IPS DF 6.9 (cell line): ENCODE data around the gene PDE4D.

Experiments used
- DNase-seq: peaks from one replicate; pipeline ENCODE4 v3.0.0-alpha.2; 2013; ENCODE audit warnings: low read depth, low spot score
- H3K27ac ChIP-seq: one replicate; pipeline ENCODE4 v1.5.1; 2013; ENCODE audit warnings: low read length, control low read depth
- H3K27me3 ChIP-seq: 2 replicates; pipeline ENCODE4 v1.6.1; 2013; ENCODE audit warnings: mild to moderate bottlenecking, low read length; ENCODE audit not compliant: control insufficient read depth, insufficient read depth
- H3K36me3 ChIP-seq: 2 replicates; pipeline ENCODE4 v1.6.1; 2013; ENCODE audit warnings: low read length; ENCODE audit not compliant: control insufficient read depth, insufficient read depth
- H3K4me1 ChIP-seq: 2 replicates; pipeline ENCODE4 v1.6.1; 2013; ENCODE audit warnings: low read length; ENCODE audit not compliant: control insufficient read depth, insufficient read depth
- H3K4me3 ChIP-seq: 2 replicates; pipeline ENCODE4 v1.5.1; 2013; ENCODE audit warnings: mild to moderate bottlenecking, low read length
- H3K9me3 ChIP-seq: 2 replicates; pipeline ENCODE4 v1.6.1; 2013; ENCODE audit warnings: low read length, inconsistent platforms; ENCODE audit not compliant: control insufficient read depth, insufficient read depth
- WGBS: extraction: QIAGEN DNeasy Blood & Tissue Kit; methylation state at CpG from one replicate; pipeline ENCODE4 v1.1.7; 2013; ENCODE audit warnings: mixed read lengths, missing lambda C conversion rate; ENCODE audit not compliant: insufficient read length, insufficient coverage; 5-methylcytosine and 5-hydroxymethylcytosine counted together

PDE4D gene

GRCh38 chr5:59504043-59504442, 389.5 kb downstream of the PDE4D start:
- no peaks in the 10 kb centered on the region for H3K27me3 ChIP-seq
- H3K4me1 ChIP-seq: no peaks in the 10 kb centered on the region
- no peak for DNase-seq
- H3K9me3 ChIP-seq: no peaks in the 10 kb centered on the region
- no peak overlapping the region for H3K27ac ChIP-seq
- no peak overlapping the region for H3K4me3 ChIP-seq
- H3K36me3 ChIP-seq: no peaks in the 10 kb centered on the region

- Histone ChIP-seq H3K4me1 (no peaks in the 10 kb centered on the region), H3K27ac (no peak overlapping the region), H3K4me3 (no peak overlapping the region), H3K27me3 (no peaks in the 10 kb centered on the region), H3K9me3 (no peaks in the 10 kb centered on the region), H3K36me3 (no peaks in the 10 kb centered on the region)
- no CpG with 5 or more reads among the region's 1 CpG for WGBS
- no peak for DNase-seq
These were observed 390.3 kb downstream of the PDE4D start for GRCh38 chr5:59503220-59503619.

GRCh38 chr5:59501316-59501715, 392.2 kb downstream of the PDE4D start:
- no peak for DNase-seq
- Histone ChIP-seq H3K27ac (no peak overlapping the region), H3K4me3 (no peak overlapping the region), H3K36me3 (no peaks in the 10 kb centered on the region), H3K9me3 (no peaks in the 10 kb centered on the region), H3K4me1 (no peaks in the 10 kb centered on the region), H3K27me3 (no peaks in the 10 kb centered on the region)
- no CpG with 5 or more reads among the region's 1 CpG for WGBS

- H3K36me3 ChIP-seq: no peaks in the 10 kb centered on the region
- no peak for DNase-seq
- no peak overlapping the region for H3K27ac ChIP-seq
- H3K4me1 ChIP-seq: no peaks in the 10 kb centered on the region
- H3K27me3 ChIP-seq: no peaks in the 10 kb centered on the region
- no peak overlapping the region for H3K4me3 ChIP-seq
- no CpG with 5 or more reads among the region's 1 CpG for WGBS
- no peaks in the 10 kb centered on the region for H3K9me3 ChIP-seq
These were observed 393.5 kb downstream of the PDE4D start for GRCh38 chr5:59500014-59500413.

GRCh38 chr5:59497207-59497606, 396.3 kb downstream of the PDE4D start:
- no peaks in the 10 kb centered on the region for H3K36me3 ChIP-seq
- no peaks in the 10 kb centered on the region for H3K27me3 ChIP-seq
- no CpG with 5 or more reads among the region's 1 CpG for WGBS
- H3K27ac ChIP-seq: no peak overlapping the region
- DNase-seq: no peak
- H3K4me3 ChIP-seq: no peak overlapping the region
- H3K4me1 ChIP-seq: no peaks in the 10 kb centered on the region
- H3K9me3 ChIP-seq: no peaks in the 10 kb centered on the region

- Histone ChIP-seq H3K9me3 (no peaks in the 10 kb centered on the region), H3K4me1 (no peaks in the 10 kb centered on the region), H3K27ac (no peak overlapping the region), H3K27me3 (no peaks in the 10 kb centered on the region), H3K4me3 (no peak overlapping the region), H3K36me3 (no peaks in the 10 kb centered on the region)
- DNase-seq: peak; percentile 45
- WGBS: no CpG with 5 or more reads among the region's 17 CpGs
These were observed 396.9 kb downstream of the PDE4D start for GRCh38 chr5:59496524-59497134.

GRCh38 chr5:59491945-59492344, 401.6 kb downstream of the PDE4D start:
- Histone ChIP-seq H3K27ac (no peak overlapping the region), H3K27me3 (no peaks in the 10 kb centered on the region), H3K4me1 (no peaks in the 10 kb centered on the region), H3K36me3 (no peaks in the 10 kb centered on the region), H3K9me3 (no peaks in the 10 kb centered on the region), H3K4me3 (no peak overlapping the region)
- no CpG with 5 or more reads among the region's 1 CpG for WGBS
- no peak for DNase-seq

GRCh38 chr5:59489551-59489950, 404.0 kb downstream of the PDE4D start:
- no peak for DNase-seq
- H3K27ac ChIP-seq: no peak overlapping the region
- no peaks in the 10 kb centered on the region for H3K4me1 ChIP-seq
- H3K36me3 ChIP-seq: no peaks in the 10 kb centered on the region
- no peaks in the 10 kb centered on the region for H3K27me3 ChIP-seq
- H3K4me3 ChIP-seq: no peak overlapping the region
- no CpG with 5 or more reads among the region's 1 CpG for WGBS
- H3K9me3 ChIP-seq: no peaks in the 10 kb centered on the region

GRCh38 chr5:59487772-59488729, 405.5 kb downstream of the PDE4D start:
- Histone ChIP-seq H3K4me3 (no peak overlapping the region), H3K27ac (no peak overlapping the region), H3K36me3 (no peaks in the 10 kb centered on the region), H3K27me3 (no peaks in the 10 kb centered on the region), H3K4me1 (peaks cover 2% of the 10 kb centered on the region; the same call in 1 of the 2 replicates), H3K9me3 (no peaks in the 10 kb centered on the region)
- WGBS: no CpG with 5 or more reads among the region's 7 CpGs
- no peak for DNase-seq

GRCh38 chr5:59487068-59487686, 406.3 kb downstream of the PDE4D start:
- Histone ChIP-seq H3K36me3 (no peaks in the 10 kb centered on the region), H3K27ac (no peak overlapping the region), H3K27me3 (no peaks in the 10 kb centered on the region), H3K9me3 (no peaks in the 10 kb centered on the region), H3K4me3 (no peak overlapping the region), H3K4me1 (peaks cover 2% of the 10 kb centered on the region; the same call in 1 of the 2 replicates)
- DNase-seq: no peak
- WGBS: no CpG with 5 or more reads among the region's 5 CpGs
